ENCODE results near the gene CHIC2. TPM values are rescaled to one million over a fixed set of nuclear protein-coding genes. Genes with fewer than 3 reads are reported as not detected.

CHIC2 gene
- total RNA-seq, 1 donor: 74.3 TPM

DNA sequence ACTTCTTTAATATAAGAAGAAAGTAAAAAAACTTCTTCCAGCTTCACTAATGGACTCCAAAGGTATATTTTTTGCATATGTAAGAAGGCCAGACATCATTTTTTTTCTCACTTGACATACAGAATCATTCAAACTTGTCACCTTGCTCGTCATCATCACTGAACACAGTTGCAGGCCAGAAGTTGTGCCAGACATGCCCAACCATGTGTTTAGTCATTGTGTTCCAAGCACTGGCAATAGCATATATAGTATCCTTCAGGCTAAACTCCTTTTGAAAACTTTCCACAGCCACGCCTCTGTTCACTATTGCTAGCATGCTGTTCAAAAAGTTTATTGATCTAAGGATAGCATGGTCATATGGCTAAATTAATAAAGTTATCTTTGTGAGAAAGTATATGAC is 83.3 kb downstream of the CHIC2 start:
- TF ChIP-seq, protein P1, sequence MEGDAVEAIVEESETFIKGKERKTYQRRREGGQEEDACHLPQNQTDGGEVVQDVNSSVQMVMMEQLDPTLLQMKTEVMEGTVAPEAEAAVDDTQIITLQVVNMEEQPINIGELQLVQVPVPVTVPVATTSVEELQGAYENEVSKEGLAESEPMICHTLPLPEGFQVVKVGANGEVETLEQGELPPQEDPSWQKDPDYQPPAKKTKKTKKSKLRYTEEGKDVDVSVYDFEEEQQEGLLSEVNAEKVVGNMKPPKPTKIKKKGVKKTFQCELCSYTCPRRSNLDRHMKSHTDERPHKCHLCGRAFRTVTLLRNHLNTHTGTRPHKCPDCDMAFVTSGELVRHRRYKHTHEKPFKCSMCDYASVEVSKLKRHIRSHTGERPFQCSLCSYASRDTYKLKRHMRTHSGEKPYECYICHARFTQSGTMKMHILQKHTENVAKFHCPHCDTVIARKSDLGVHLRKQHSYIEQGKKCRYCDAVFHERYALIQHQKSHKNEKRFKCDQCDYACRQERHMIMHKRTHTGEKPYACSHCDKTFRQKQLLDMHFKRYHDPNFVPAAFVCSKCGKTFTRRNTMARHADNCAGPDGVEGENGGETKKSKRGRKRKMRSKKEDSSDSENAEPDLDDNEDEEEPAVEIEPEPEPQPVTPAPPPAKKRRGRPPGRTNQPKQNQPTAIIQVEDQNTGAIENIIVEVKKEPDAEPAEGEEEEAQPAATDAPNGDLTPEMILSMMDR (IDR thresholded peaks at IDR 0.05; ENCODE audit: insufficient read depth, low read depth, low read length): no peak
- H3K4me3 ChIP-seq (ENCODE audit: low read depth, low read length): no peak overlapping the region
- no peak for DNase-seq (ENCODE audit: low read depth)

DNA sequence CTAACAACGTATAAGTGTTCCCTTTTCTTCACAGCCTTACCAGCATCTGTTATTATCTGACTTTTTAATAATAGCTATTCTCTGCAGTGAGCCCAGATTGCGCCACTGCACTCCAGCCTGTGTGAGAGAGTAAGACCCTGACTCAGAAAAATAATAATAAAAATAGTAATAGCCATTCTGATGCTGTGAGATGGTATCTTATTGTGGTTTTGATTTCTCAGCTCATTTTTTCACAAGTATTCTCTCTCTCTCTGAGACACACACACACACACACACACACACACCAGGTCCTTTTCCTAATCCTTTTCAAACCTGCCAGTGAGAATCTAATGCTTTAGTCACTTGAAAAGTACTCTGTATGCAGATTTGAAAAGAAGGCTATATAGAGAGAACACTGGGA is 89.8 kb downstream of the CHIC2 start:
- H3K4me3 ChIP-seq (ENCODE audit: low read depth, low read length): no peak overlapping the region
- TF ChIP-seq, protein P1 (IDR thresholded peaks at IDR 0.05; ENCODE audit: insufficient read depth, low read depth, low read length): no peak
- DNase-seq (ENCODE audit: low read depth): no peak

DNA sequence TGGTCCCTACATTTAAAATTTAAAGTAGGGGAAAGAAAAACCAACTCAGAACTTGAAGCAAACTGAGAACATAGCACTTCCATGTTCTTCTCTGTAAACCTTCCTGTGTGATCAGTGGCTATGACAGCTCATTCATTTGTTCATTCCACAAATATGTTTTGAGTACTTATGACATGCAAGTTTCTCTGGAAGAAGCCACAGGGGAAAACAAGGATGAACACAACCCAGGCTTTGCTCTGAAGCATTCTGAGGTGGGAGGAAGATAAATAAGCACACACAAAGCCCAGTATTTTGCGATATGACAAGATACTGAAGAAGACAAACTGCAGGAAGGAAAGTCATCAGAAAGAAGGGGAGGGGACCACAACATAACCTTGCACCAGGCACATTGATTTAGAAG is 96.4 kb downstream of the CHIC2 start:
- TF ChIP-seq, protein P1 (IDR thresholded peaks at IDR 0.05; ENCODE audit: insufficient read depth, low read depth, low read length): no peak
- H3K4me3 ChIP-seq (ENCODE audit: low read depth, low read length): no peak overlapping the region
- DNase-seq (ENCODE audit: low read depth): no peak

DNA sequence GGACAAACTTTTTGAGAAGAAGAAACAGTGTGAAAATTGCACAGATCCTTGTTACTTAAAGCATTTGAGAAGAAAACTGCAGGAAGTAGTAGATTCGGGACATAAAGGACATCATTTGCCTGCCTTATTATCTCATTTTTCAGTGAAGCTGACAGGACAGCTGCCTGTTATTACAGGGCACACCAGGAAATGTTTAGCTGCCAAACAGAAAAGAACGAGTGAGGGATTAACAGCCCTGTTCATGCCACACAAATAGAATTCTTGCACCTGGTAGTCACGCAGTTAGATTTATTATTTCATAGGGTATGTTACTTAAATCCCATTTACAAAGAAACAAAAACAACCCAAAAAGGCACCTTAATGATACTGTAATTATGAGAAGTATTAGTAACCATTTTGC is 100.6 kb downstream of the CHIC2 start:
- DNase-seq (ENCODE audit: low read depth): no peak
- TF ChIP-seq, protein P1 (IDR thresholded peaks at IDR 0.05; ENCODE audit: insufficient read depth, low read depth, low read length): no peak

DNA sequence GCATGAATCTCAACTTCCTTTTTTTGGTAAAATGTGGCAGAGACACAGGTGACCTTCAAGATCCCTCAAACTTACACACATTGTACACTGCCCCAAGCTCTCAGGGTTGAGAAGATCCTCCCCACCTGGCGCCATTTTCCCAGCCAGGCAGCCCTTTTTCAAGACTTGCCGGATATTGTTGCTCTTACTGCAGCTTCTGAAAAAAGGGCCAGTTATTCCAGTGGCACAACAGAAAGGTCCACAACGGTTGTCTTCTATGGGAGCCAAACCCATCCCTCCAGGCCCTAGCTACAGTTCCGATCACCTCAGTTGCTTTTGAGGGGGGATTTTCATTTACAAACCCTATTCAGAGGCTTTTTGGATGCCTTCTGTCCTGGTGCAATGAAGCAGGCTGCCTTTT is 101.1 kb downstream of the CHIC2 start:
- H3K4me3 ChIP-seq (ENCODE audit: low read depth, low read length): no peak overlapping the region

More for the DNA sequence above, 100.6 kb downstream of the CHIC2 start:
- no peak overlapping the region for H3K4me3 ChIP-seq (ENCODE audit: low read depth, low read length)

DNA sequence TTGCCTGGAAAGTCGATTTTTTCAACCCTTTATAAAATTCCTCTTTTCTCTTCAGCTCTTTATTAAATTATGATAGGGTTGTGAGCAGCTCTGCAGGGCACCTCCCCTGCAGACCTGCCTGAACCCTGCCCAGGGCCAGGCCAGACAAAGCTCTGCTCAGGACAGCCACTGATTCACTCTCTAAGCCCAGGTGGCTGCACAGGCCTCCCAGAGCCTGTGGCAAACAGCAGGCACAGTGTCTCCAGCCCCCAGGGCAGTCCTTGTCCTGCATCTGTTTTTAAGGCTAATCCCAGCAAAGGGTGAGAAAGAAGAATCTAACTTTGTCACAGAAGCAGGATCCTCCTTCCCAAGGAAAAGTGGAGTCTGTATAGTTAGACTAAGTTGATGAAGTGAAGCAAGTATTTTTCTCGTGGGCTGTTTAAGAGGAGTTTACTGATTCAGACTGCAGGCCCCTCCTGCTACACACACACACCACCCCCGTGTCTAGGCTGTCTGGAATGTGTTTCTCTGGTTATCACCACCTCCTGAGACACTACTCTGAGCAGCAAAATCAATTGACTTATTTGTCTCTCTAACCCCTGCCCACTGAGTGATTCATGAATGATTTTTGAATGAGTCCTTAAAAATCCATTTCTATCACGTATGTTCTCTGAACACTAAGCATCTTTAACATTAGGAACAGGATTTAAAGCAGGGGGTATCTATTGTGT is 101.7 kb downstream of the CHIC2 start:
- DNase-seq (ENCODE audit: low read depth): peak; percentile 53
- TF ChIP-seq, protein P1 (IDR thresholded peaks at IDR 0.05; ENCODE audit: insufficient read depth, low read depth, low read length): no peak
- H3K4me3 ChIP-seq (ENCODE audit: low read depth, low read length): no peak overlapping the region

More for the DNA sequence above, 101.1 kb downstream of the CHIC2 start:
- DNase-seq (ENCODE audit: low read depth): no peak
- TF ChIP-seq, protein P1 (IDR thresholded peaks at IDR 0.05; ENCODE audit: insufficient read depth, low read depth, low read length): no peak

DNA sequence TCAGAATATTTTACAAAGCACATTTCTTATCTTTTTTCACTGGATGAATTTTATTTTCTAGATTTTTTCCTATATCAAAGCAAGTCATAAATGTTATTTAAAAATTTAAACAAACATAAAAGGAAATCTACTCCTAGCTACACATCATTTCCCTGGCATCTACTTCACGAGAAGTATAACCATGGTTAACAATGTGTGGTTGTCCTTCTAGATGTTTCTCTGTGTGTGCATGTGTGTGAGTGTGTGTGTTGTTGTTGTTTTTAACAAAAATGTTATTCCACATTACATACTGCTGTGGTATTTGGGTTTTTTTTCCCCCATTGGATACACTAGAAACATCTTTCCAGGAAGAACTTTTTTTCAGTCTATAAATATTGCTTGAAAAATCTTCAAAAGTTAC is 103.1 kb downstream of the CHIC2 start:
- no peak overlapping the region for H3K4me3 ChIP-seq (ENCODE audit: low read depth, low read length)
- no peak for DNase-seq (ENCODE audit: low read depth)
- TF ChIP-seq, protein P1 (IDR thresholded peaks at IDR 0.05; ENCODE audit: insufficient read depth, low read depth, low read length): no peak

Data from fibroblast of villous mesenchyme (primary cell).